SU-DHL-6 (cell line): ENCODE measurements around the gene MAGEC3.

Experiments used
- H2AFZ ChIP-seq: fragments of 200-600 bp; sonication (generic); 2 replicates; pipeline ENCODE4 v1.6.1; 2014; ENCODE audit warnings: low read depth, mild to moderate bottlenecking, moderate library complexity, mixed read lengths, antibody characterized with exemption, low read length; ENCODE audit not compliant: severe bottlenecking
- H3F3A ChIP-seq: fragments of 200-600 bp; shearing (Covaris generic); 2 replicates; pipeline ENCODE4 v1.6.0; 2016; ENCODE audit warnings: antibody characterized with exemption, mild to moderate bottlenecking; ENCODE audit not compliant: insufficient read depth
- H3K27ac ChIP-seq: fragments of 200-600 bp; sonication (generic); 2 replicates; pipeline ENCODE4 v1.5.1; 2016; ENCODE audit warnings: low read depth, mild to moderate bottlenecking, low read length, moderate library complexity, mixed read lengths
- H3K27me3 ChIP-seq: fragments of 200-600 bp; sonication (generic), shearing (Covaris generic); 2 replicates; pipeline ENCODE4 v1.6.0; 2014; ENCODE audit warnings: mild to moderate bottlenecking, low read length
- H3K36me3 ChIP-seq: fragments of 200-600 bp; sonication (generic); 2 replicates; pipeline ENCODE4 v1.6.1; 2014; ENCODE audit warnings: mild to moderate bottlenecking, low read length, mixed read lengths
- H3K4me2 ChIP-seq: fragments of 300-600, 200-600 bp; shearing (Covaris generic), sonication (generic); 2 replicates; pipeline ENCODE4 v1.6.0; 2014; ENCODE audit warnings: low read length, low read depth, mild to moderate bottlenecking; ENCODE audit not compliant: poor library complexity, severe bottlenecking
- H3K4me3 ChIP-seq: fragments of 200-600 bp; sonication (generic); 2 replicates; pipeline ENCODE4 v1.5.1; 2014; ENCODE audit warnings: antibody characterized with exemption, low read length, mild to moderate bottlenecking, mixed read lengths; ENCODE audit not compliant: insufficient read depth, poor library complexity, severe bottlenecking
- H3K79me2 ChIP-seq: fragments of 200-600 bp; sonication (generic); 2 replicates; pipeline ENCODE4 v1.6.1; 2014; ENCODE audit warnings: mild to moderate bottlenecking, low read length, moderate library complexity; ENCODE audit not compliant: insufficient read depth
- H3K9ac ChIP-seq: fragments of 200-600 bp; sonication (generic); 2 replicates; pipeline ENCODE4 v1.7.0; 2014; ENCODE audit warnings: mild to moderate bottlenecking, low read length
- H3K9me2 ChIP-seq: fragments of 200-600 bp; sonication (generic); replicated peaks from 2 replicates; pipeline ENCODE4 v1.6.1; 2014; ENCODE audit warnings: low read length; ENCODE audit not compliant: insufficient read depth
- H3K9me3 ChIP-seq: fragments of 200-600 bp; sonication (generic); 2 replicates; pipeline ENCODE4 v1.6.1; 2014; ENCODE audit warnings: low read length, mixed read lengths; ENCODE audit not compliant: insufficient read depth
- H4K20me1 ChIP-seq: fragments of 200-600 bp; sonication (generic); 2 replicates; pipeline ENCODE4 v1.6.1; 2014; ENCODE audit warnings: low read depth, mild to moderate bottlenecking, antibody characterized with exemption, low read length, moderate library complexity, mixed read lengths
- EZH2phosphoT487 ChIP-seq: fragments of 200-600 bp; sonication (generic), shearing (Covaris generic); conservative IDR thresholded peaks from 2 replicates; pipeline ENCODE4 v1.6.1; 2018; ENCODE audit warnings: mild to moderate bottlenecking, antibody characterized with exemption, low read length, moderate library complexity, mixed read lengths
- TF ChIP-seq, protein P1 (sequence below): fragments of 200-600 bp; sonication (generic); IDR thresholded peaks from one replicate; pipeline ENCODE4 v1.5.1; 2017; ENCODE audit warnings: antibody characterized with exemption, mild to moderate bottlenecking, low read length, moderate library complexity; ENCODE audit not compliant: insufficient read depth, poor library complexity, severe bottlenecking

MAGEC3 gene

DNA sequence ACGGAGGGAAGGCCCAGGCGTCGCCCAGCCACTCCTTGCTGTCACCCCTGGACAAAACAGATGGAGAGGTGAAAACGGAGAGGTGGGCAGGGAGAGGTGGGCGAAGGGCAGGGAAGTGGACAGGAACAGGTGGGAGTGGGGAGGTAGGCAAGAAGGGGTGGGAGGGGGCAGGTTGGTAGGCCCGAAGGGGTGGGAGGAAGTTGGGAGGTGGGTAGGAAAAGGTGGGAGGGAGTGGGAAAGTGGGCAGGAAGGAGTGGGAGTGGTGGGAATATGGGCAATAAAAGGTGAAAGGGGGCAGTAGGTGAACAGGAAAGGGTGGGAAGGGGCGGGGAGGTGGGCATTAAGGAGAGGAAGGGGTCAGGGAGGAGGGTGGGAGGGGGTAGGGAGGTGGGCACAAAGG, 56.6 kb downstream of the MAGEC3 start:
- Histone ChIP-seq H3K4me2 (no peak overlapping the region), H3K9me3 (no peaks in the 10 kb centered on the region), H3K27me3 (no peaks in the 10 kb centered on the region), H3K9ac (no peak overlapping the region), H3K27ac (no peak overlapping the region), H3K79me2 (no peaks in the 10 kb centered on the region), H2AFZ (no peak overlapping the region), H4K20me1 (no peaks in the 10 kb centered on the region), H3F3A (no peaks in the 10 kb centered on the region), H3K36me3 (no peaks in the 10 kb centered on the region), H3K4me3 (no peak overlapping the region), H3K9me2 (no peaks in the 10 kb centered on the region)
- TF ChIP-seq EZH2phosphoT487, result no peak
- TF ChIP-seq, protein P1, sequence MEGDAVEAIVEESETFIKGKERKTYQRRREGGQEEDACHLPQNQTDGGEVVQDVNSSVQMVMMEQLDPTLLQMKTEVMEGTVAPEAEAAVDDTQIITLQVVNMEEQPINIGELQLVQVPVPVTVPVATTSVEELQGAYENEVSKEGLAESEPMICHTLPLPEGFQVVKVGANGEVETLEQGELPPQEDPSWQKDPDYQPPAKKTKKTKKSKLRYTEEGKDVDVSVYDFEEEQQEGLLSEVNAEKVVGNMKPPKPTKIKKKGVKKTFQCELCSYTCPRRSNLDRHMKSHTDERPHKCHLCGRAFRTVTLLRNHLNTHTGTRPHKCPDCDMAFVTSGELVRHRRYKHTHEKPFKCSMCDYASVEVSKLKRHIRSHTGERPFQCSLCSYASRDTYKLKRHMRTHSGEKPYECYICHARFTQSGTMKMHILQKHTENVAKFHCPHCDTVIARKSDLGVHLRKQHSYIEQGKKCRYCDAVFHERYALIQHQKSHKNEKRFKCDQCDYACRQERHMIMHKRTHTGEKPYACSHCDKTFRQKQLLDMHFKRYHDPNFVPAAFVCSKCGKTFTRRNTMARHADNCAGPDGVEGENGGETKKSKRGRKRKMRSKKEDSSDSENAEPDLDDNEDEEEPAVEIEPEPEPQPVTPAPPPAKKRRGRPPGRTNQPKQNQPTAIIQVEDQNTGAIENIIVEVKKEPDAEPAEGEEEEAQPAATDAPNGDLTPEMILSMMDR, result no peak

DNA sequence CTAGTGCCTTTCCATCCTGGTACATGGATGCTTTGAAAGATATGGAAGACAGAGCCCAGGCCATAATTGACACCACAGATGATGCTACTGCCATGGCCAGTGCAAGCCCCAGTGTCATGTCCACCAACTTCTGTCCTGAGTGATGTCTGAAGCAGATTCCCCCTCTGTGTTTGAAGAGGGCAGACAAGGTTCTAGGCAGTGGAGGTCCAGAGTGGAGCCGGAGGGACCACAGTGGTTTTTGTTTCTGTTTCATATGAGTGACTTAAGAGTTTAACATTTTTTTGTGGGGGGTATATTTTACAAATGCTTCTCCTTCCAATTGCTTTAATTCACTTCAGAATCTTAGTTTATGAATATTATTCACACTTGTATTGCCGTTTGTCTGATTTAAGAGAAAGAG, 59.6 kb downstream of the MAGEC3 start:
- Histone ChIP-seq H3K4me3 (no peak overlapping the region), H3K79me2 (no peaks in the 10 kb centered on the region), H2AFZ (no peak overlapping the region), H4K20me1 (no peaks in the 10 kb centered on the region), H3K9ac (no peak overlapping the region), H3K27me3 (no peaks in the 10 kb centered on the region), H3K36me3 (no peaks in the 10 kb centered on the region), H3K9me3 (no peaks in the 10 kb centered on the region), H3K9me2 (no peaks in the 10 kb centered on the region), H3F3A (no peaks in the 10 kb centered on the region), H3K27ac (no peak overlapping the region), H3K4me2 (no peak overlapping the region)
- TF ChIP-seq, protein P1, result no peak
- no peak for TF ChIP-seq EZH2phosphoT487

DNA sequence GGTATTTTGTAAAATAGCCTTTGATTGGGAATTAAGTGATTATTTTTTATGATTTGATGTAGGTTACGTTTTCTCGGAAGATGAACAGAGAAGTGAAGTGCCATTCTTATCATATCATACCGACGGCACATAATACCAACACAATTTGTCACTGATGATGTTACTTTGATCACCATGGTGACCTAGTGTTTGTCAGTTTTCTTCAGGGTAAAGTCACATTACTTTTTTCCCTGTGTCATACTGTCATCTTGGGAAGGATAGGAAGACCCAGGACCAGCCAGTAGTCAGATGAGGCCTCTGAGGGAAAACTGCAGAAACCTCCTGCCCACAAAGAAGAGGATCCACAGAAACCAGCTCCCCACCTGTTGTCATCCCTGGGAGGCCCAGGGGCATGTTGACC, 64.2 kb downstream of the MAGEC3 start:
- no peak for TF ChIP-seq EZH2phosphoT487
- TF ChIP-seq, protein P1, result no peak
- Histone ChIP-seq H3K9ac (no peak overlapping the region), H3K79me2 (no peaks in the 10 kb centered on the region), H3K9me2 (no peaks in the 10 kb centered on the region), H4K20me1 (no peaks in the 10 kb centered on the region), H3K4me2 (no peak overlapping the region), H2AFZ (no peak overlapping the region), H3K4me3 (no peak overlapping the region), H3K9me3 (no peaks in the 10 kb centered on the region), H3K36me3 (no peaks in the 10 kb centered on the region), H3K27me3 (no peaks in the 10 kb centered on the region), H3F3A (no peaks in the 10 kb centered on the region), H3K27ac (no peak overlapping the region)
